Epithelial cell of esophagus (primary cell): ENCODE measurements around the gene HSF2BP.
"Not testable (repeated sequence)": the region's sequence is repeated elsewhere in the genome, so short reads cannot be mapped to it uniquely, and the experiment has no call there.

Experiments
- DNase-seq: peaks from one replicate; pipeline ENCODE4 v3.0.0; 2010; ENCODE audit warnings: low read depth
- H3K4me3 ChIP-seq: 2 replicates; pipeline ENCODE4 v1.5.1; 2011; ENCODE audit warnings: mild to moderate bottlenecking, low read length, control low read depth
- TF ChIP-seq, protein P1 (sequence below): IDR thresholded peaks from 2 replicates; pipeline ENCODE4 v1.5.1; 2011; ENCODE audit warnings: low read depth, mild to moderate bottlenecking, low read length, control low read depth, inconsistent platforms; ENCODE audit not compliant: insufficient read depth; ENCODE audit errors: missing control alignments

HSF2BP gene

DNA sequence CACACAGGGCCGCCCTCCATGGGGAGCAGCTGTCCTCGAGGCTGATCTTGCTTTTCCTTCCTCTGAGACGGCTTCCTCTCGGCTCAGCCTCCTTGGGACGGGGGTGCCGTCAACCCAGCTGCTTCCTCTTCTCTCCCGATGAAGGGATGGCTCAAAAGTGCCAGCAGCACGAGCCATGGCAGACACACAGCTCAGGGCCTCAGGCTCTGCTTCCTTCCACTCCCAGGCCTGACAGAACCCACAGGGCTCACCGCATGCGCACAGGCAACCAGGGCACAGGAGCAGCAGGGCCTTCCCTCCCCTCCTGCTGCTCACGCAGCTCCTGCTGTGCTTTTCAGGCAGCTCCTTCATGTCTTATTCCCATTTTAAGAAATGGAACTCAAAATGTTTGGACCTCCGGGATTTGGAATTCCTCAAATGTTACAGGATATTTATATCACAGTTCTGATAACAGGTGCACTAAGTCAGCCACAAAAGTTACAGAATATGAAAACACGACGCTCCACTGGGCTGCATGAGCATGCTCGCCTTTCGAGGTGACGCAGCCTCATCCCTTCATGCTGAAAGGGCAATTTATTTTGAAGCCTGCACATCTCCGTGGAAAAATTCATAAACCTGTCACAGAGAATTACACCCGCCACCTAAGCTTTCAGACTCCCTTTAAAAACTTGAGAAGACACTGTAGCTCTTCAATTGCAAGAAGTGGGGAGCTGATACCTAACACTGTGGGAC lies 84.4 kb downstream of the HSF2BP start:
- no peak overlapping the region for H3K4me3 ChIP-seq
- TF ChIP-seq, protein P1, sequence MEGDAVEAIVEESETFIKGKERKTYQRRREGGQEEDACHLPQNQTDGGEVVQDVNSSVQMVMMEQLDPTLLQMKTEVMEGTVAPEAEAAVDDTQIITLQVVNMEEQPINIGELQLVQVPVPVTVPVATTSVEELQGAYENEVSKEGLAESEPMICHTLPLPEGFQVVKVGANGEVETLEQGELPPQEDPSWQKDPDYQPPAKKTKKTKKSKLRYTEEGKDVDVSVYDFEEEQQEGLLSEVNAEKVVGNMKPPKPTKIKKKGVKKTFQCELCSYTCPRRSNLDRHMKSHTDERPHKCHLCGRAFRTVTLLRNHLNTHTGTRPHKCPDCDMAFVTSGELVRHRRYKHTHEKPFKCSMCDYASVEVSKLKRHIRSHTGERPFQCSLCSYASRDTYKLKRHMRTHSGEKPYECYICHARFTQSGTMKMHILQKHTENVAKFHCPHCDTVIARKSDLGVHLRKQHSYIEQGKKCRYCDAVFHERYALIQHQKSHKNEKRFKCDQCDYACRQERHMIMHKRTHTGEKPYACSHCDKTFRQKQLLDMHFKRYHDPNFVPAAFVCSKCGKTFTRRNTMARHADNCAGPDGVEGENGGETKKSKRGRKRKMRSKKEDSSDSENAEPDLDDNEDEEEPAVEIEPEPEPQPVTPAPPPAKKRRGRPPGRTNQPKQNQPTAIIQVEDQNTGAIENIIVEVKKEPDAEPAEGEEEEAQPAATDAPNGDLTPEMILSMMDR: no peak
- DNase-seq: no peak

- no peak for DNase-seq
- no peak overlapping the region for H3K4me3 ChIP-seq
- TF ChIP-seq, protein P1: no peak
Measured at GRCh38 chr21:43573921-43574320, 85.4 kb downstream of the HSF2BP start.

DNA sequence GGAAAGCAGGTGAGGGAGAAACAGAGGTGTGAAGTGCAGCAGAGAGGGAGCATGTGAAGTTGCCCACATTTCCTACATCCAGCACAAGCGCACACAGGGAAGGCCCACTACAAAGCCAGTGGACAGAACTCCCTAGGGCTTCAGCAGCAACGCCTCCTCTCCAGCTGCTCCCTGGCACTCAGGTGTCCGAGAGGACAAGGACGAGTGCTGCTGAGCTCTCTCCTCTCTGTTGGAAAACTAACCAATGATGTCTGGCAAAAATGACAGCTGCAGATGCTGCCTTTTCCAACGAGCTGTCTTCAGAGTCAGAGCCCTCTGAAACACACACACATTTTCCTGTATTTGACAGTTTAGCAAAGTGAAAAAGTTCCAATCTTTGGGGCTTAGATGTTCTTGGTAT lies 86.8 kb downstream of the HSF2BP start:
- DNase-seq: no peak
- H3K4me3 ChIP-seq: no peak overlapping the region
- TF ChIP-seq, protein P1: no peak

- no peak for DNase-seq
- TF ChIP-seq, protein P1: no peak
- H3K4me3 ChIP-seq: no peak overlapping the region
Measured at GRCh38 chr21:43571976-43572375, 87.3 kb downstream of the HSF2BP start.

GRCh38 chr21:43570195-43570594 lies 89.1 kb downstream of the HSF2BP start:
- H3K4me3 ChIP-seq, DNase-seq: not testable (repeated sequence)

GRCh38 chr21:43562451-43562850 lies 96.8 kb downstream of the HSF2BP start:
- DNase-seq, H3K4me3 ChIP-seq: not testable (repeated sequence)

DNA sequence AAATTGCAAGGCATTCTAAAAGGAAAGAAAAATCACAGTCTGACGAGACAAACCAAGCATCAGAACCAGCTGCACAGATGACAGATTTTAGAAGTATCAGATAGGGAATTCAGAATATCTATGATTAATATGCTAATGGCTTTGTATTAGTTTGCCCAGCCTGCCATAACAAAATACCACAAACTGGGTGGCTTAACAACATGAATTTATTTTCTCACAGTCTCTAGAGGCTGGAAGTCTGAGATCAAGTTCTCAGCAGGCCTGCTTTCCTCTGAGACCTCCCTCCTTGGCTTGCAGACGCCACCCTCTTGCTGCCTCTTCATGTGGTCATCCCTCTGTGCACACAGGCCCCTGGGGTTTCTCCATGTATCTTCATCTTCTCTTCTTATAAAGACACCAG lies 118.7 kb downstream of the HSF2BP start:
- not testable (repeated sequence) for H3K4me3 ChIP-seq, DNase-seq

GRCh38 chr21:43522495-43523131 lies 136.7 kb downstream of the HSF2BP start:
- DNase-seq, H3K4me3 ChIP-seq: not testable (repeated sequence)

- not testable (repeated sequence) for DNase-seq, H3K4me3 ChIP-seq
Measured at GRCh38 chr21:43517701-43518100, 141.6 kb downstream of the HSF2BP start.

GRCh38 chr21:43516860-43517627 lies 142.2 kb downstream of the HSF2BP start:
- not testable (repeated sequence) for H3K4me3 ChIP-seq

DNA sequence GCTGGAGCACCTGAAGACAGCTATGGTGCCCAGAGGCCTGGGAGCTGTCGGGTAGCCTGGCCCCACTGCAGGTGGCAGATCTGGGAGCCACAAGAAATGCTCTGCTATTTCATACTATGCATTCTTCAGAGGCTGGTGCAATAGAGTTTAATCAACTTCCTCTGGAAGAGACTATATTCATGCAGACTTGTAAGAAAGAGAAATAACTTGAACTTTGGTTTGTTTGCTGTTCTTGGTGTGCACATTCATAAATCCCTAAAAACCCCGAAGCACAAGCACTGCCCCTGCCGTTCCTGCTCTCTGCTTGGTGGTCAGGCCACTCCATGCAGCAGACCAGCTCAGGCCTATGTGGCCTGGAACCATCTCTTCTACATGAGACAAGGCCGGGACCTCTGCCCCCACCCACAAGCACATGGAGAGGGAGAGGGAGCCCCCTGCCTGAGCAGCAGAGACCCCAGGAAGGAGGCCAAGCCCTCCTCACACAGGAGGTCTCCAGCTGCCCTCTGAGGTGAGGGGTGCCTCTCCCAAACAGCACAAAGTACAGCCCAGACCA lies 142.9 kb downstream of the HSF2BP start:
- H3K4me3 ChIP-seq, DNase-seq: not testable (repeated sequence)

More at GRCh38 chr21:43516860-43517627, 142.2 kb downstream of the HSF2BP start:
- not testable (repeated sequence) for DNase-seq

GRCh38 chr21:43514834-43515233 lies 144.5 kb downstream of the HSF2BP start:
- H3K4me3 ChIP-seq, DNase-seq: not testable (repeated sequence)

DNA sequence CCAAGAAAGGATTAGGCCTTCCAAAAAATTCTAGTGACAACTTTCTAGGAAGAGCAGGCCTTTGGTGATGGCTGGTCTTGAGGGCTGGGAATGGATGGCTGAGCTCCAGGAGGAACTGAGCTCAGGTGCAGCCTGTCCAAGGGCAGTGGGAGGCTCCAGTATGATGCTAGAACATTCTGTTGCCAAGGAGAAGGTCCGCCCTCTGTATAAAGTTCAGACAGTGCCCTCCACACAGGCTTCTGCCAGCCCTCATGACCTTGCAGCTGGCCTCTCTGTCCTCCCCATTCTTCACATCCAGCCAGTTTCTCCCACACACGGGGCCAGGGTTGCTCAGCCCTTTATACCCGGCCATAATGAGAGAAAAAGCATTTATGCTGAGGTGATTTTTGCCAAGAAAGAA lies 146.3 kb downstream of the HSF2BP start:
- not testable (repeated sequence) for DNase-seq

GRCh38 chr21:43511209-43511608 lies 148.1 kb downstream of the HSF2BP start:
- not testable (repeated sequence) for H3K4me3 ChIP-seq, DNase-seq

More for the DNA sequence above, 146.3 kb downstream of the HSF2BP start:
- not testable (repeated sequence) for H3K4me3 ChIP-seq
